H1 (cell line): Measurements from ENCODE around the gene TEK. TPM values are rescaled to one million over a fixed set of nuclear protein-coding genes. Genes with fewer than 3 reads are reported as not detected.

Source experiments
- CTCF ChIA-PET: fragments of 300-600 bp; sonication (Branson Sonifier 250); formaldehyde crosslinking; loops from one replicate; lab custom pipeline; 2021; ENCODE audit not compliant: partially characterized antibody; lab: Charles Lee
- POLR2A ChIA-PET: fragments of 300-600 bp; sonication (Branson Sonifier 250); formaldehyde crosslinking; loops from one replicate; lab custom pipeline; 2021; ENCODE audit warnings: inconsistent platforms; ENCODE audit not compliant: partially characterized antibody; lab: Charles Lee
- DNase-seq, 2 experiments: peaks; one replicate each; pipeline versions ENCODE4 v3.0.0 to v3.0.0-alpha.2; 2010 to 2022; ENCODE audit warnings: low spot score in 2 of 2, low read depth in 1 of 2, mixed read lengths in 1 of 2
- FAIRE-seq: peaks from 2 replicates; lab custom pipeline; 2011; peaks lifted over from hg19 to GRCh38; lab: Jason Lieb, UNC
- H2AFZ ChIP-seq: 2 replicates; pipeline ENCODE4 v1.8.1; 2012; ENCODE audit warnings: low read length, inconsistent platforms
- H2AK5ac ChIP-seq: 2 replicates; pipeline ENCODE4 v1.6.1; 2013; ENCODE audit warnings: low read depth, low read length
- H2BK120ac ChIP-seq: replicated peaks from 2 replicates; pipeline ENCODE3; 2013; ENCODE audit warnings: low read depth, low read length, inconsistent platforms
- H2BK12ac ChIP-seq: 2 replicates; pipeline ENCODE4 v1.6.1; 2013; ENCODE audit warnings: low read depth, low read length
- H2BK15ac ChIP-seq: 2 replicates; pipeline ENCODE4 v1.6.1; 2013; ENCODE audit warnings: low read length
- H2BK20ac ChIP-seq: 2 replicates; pipeline ENCODE4 v1.6.1; 2013; ENCODE audit warnings: low read length
- H2BK5ac ChIP-seq: 2 replicates; pipeline ENCODE4 v1.6.1; 2013; ENCODE audit warnings: low read depth, low read length
- H3K14ac ChIP-seq: 2 replicates; pipeline ENCODE4 v1.6.1; 2013; ENCODE audit warnings: inconsistent platforms; ENCODE audit not compliant: insufficient read length
- H3K18ac ChIP-seq: 2 replicates; pipeline ENCODE4 v1.6.1; 2013; ENCODE audit warnings: low read length; ENCODE audit errors: extremely low read depth
- H3K23ac ChIP-seq: 2 replicates; pipeline ENCODE4 v1.6.1; 2013; ENCODE audit warnings: inconsistent platforms; ENCODE audit not compliant: insufficient read length
- H3K23me2 ChIP-seq: 2 replicates; pipeline ENCODE4 v1.6.1; 2013; ENCODE audit warnings: low read depth, low read length
- H3K27ac ChIP-seq: 2 replicates; pipeline ENCODE4 v1.6.1; 2011; ENCODE audit warnings: low read depth, low read length, inconsistent platforms
- H3K27me3 ChIP-seq, 4 experiments: replicated peaks in 1 of 4; 1 replicate in 1 of 4; 2 replicates in 3 of 4; pipeline versions ENCODE4 v1.6.1 to v1.8.1; 2011 to 2013; ENCODE audit warnings: low read length in 3 of 4, mild to moderate bottlenecking in 3 of 4, inconsistent platforms in 2 of 4, mixed read lengths in 2 of 4, moderate library complexity in 1 of 4; ENCODE audit not compliant: control insufficient read depth in 3 of 4, insufficient read depth in 3 of 4; ENCODE audit errors: extremely low read depth in 1 of 4
- H3K36me3 ChIP-seq, 4 experiments: 2 replicates each; pipeline versions ENCODE4 v1.6.1 to v1.8.1; 2011 to 2013; ENCODE audit warnings: mild to moderate bottlenecking in 4 of 4, low read length in 3 of 4, moderate library complexity in 2 of 4, control low read depth in 1 of 4, inconsistent platforms in 1 of 4; ENCODE audit not compliant: insufficient read depth in 4 of 4, control insufficient read depth in 2 of 4
- H3K4ac ChIP-seq: replicated peaks from 2 replicates; pipeline ENCODE3; 2013; ENCODE audit warnings: low read length, low read depth, mixed read lengths, inconsistent platforms; ENCODE audit not compliant: insufficient read length
- H3K4me1 ChIP-seq, 4 experiments: replicated peaks in 1 of 4; 1 replicate in 1 of 4; 2 replicates in 3 of 4; pipeline versions ENCODE4 v1.6.1 to v1.8.1; 2011 to 2013; ENCODE audit warnings: low read length in 3 of 4, inconsistent platforms in 2 of 4, mixed read lengths in 1 of 4; ENCODE audit not compliant: insufficient read depth in 4 of 4, control insufficient read depth in 3 of 4
- H3K4me2 ChIP-seq, 2 experiments: 2 replicates each; pipeline versions ENCODE4 v1.6.1 to v1.8.1; 2011 to 2013; ENCODE audit warnings: low read depth in 2 of 2, low read length in 2 of 2, control low read depth in 1 of 2, inconsistent platforms in 1 of 2, mild to moderate bottlenecking in 1 of 2; ENCODE audit not compliant: insufficient read depth in 1 of 2
- H3K4me3 ChIP-seq, 4 experiments: fragments of 200-600, 300-600 bp in 1 of 4; sonication (generic), shearing (Covaris generic), sonication (Bioruptor Twin) in 1 of 4; 2 replicates each; pipeline versions ENCODE4 v1.5.1 to v1.8.1; 2011 to 2016; ENCODE audit warnings: low read length in 4 of 4, low read depth in 3 of 4, control low read depth in 2 of 4, inconsistent platforms in 2 of 4, mild to moderate bottlenecking in 2 of 4, mixed read lengths in 1 of 4, moderate library complexity in 1 of 4; ENCODE audit not compliant: insufficient read depth in 2 of 4; ENCODE audit errors: extremely low read depth in 1 of 4
- H3K56ac ChIP-seq: replicated peaks from 2 replicates; pipeline ENCODE3; 2013; ENCODE audit warnings: low read depth, mild to moderate bottlenecking, mixed read lengths, low read length, inconsistent platforms; ENCODE audit not compliant: insufficient read length
- H3K79me1 ChIP-seq: 2 replicates; pipeline ENCODE4 v1.6.1; 2013; ENCODE audit warnings: low read depth, low read length, control low read depth
- H3K79me2 ChIP-seq, 2 experiments: 2 replicates each; pipeline versions ENCODE4 v1.6.1 to v1.8.1; 2012 to 2013; ENCODE audit warnings: low read length in 2 of 2, mild to moderate bottlenecking in 2 of 2, inconsistent platforms in 1 of 2; ENCODE audit not compliant: insufficient read depth in 2 of 2, control insufficient read depth in 1 of 2
- H3K9ac ChIP-seq, 4 experiments: replicated peaks in 1 of 4; 1 replicate in 1 of 4; 2 replicates in 3 of 4; pipeline versions ENCODE4 v1.6.1 to v1.8.1; 2011 to 2013; ENCODE audit warnings: low read depth in 3 of 4, low read length in 3 of 4, control low read depth in 2 of 4, mild to moderate bottlenecking in 2 of 4, moderate library complexity in 2 of 4, inconsistent platforms in 1 of 4; ENCODE audit errors: extremely low read depth in 1 of 4
- H3K9me3 ChIP-seq, 2 experiments: 2 replicates each; pipeline versions ENCODE4 v1.6.1 to v1.8.1; 2012 to 2013; ENCODE audit warnings: mild to moderate bottlenecking in 2 of 2, moderate library complexity in 2 of 2, control low read depth in 1 of 2, inconsistent platforms in 1 of 2, low read depth in 1 of 2, low read length in 1 of 2, mixed read lengths in 1 of 2; ENCODE audit not compliant: insufficient read depth in 2 of 2
- H4K20me1 ChIP-seq, 2 experiments: replicated peaks in 1 of 2; 2 replicates each; pipeline versions ENCODE3 to v1.8.1; 2011 to 2013; ENCODE audit warnings: inconsistent platforms in 2 of 2, low read length in 2 of 2, mild to moderate bottlenecking in 1 of 2; ENCODE audit not compliant: insufficient read depth in 2 of 2, control insufficient read depth in 1 of 2
- H4K5ac ChIP-seq: 2 replicates; pipeline ENCODE4 v1.6.1; 2013; ENCODE audit warnings: low read length, low read depth, mixed read lengths, inconsistent platforms; ENCODE audit not compliant: insufficient read length
- H4K8ac ChIP-seq: 2 replicates; pipeline ENCODE4 v1.8.0; 2013; ENCODE audit warnings: mild to moderate bottlenecking, moderate library complexity, low read length, inconsistent platforms; ENCODE audit not compliant: insufficient read depth; ENCODE audit errors: extremely low read depth
- H4K91ac ChIP-seq: replicated peaks from 2 replicates; pipeline ENCODE3; 2013; ENCODE audit warnings: low read length, mixed read lengths, inconsistent platforms; ENCODE audit not compliant: insufficient read length
- GABPA ChIP-seq: IDR thresholded peaks from 2 replicates; pipeline ENCODE4 v1.6.1; 2011; ENCODE audit warnings: mild to moderate bottlenecking, low read length, moderate library complexity, borderline replicate concordance; ENCODE audit not compliant: insufficient read depth
- MAFK ChIP-seq: IDR thresholded peaks from 2 replicates; pipeline ENCODE4 v1.6.1; 2012; ENCODE audit warnings: low read depth, mild to moderate bottlenecking, improper control_type of control experiment, low read length
- RAD21 ChIP-seq, 2 experiments: IDR thresholded peaks in 1 of 2; conservative IDR thresholded peaks in 1 of 2; 2 replicates each; pipeline ENCODE4 v1.6.1; 2011; ENCODE audit warnings: low read depth in 2 of 2, low read length in 2 of 2, improper control_type of control experiment in 1 of 2, inconsistent platforms in 1 of 2, mild to moderate bottlenecking in 1 of 2, moderate library complexity in 1 of 2
- SIRT6 ChIP-seq: IDR thresholded peaks from one replicate; pipeline ENCODE4 v1.7.1; 2012; ENCODE audit warnings: low read length, inconsistent platforms
- TAF1 ChIP-seq: IDR thresholded peaks from 2 replicates; pipeline ENCODE4 v1.6.1; 2011; ENCODE audit warnings: mild to moderate bottlenecking, low read depth, low read length
- ZNF274 ChIP-seq: IDR thresholded peaks from 2 replicates; pipeline ENCODE4 v1.7.0; 2012; ENCODE audit warnings: low read length, borderline replicate concordance; ENCODE audit errors: extremely low read depth
- WGBS, 2 experiments: shearing (Covaris generic) in 1 of 2; methylation state at CpG; one replicate each; pipeline versions ENCODE4 v1.1.6 to v1.1.7; 2013 to 2015; ENCODE audit warnings: low lambda C conversion rate in 2 of 2, mixed read lengths in 2 of 2, inconsistent platforms in 1 of 2, low coverage in 1 of 2, missing lambda C conversion rate in 1 of 2; ENCODE audit not compliant: insufficient replicate concordance in 2 of 2, insufficient coverage in 1 of 2, insufficient read length in 1 of 2; ENCODE audit errors: extremely low coverage in 1 of 2, missing lambda C conversion rate in 1 of 2; 5-methylcytosine and 5-hydroxymethylcytosine counted together
- polyA plus RNA-seq, 7 experiments: library from polyadenylated mRNA; depleted of rRNA in 3 of 7; stranded (reverse) in 5 of 7; unstranded in 2 of 7; fragments of >200 nt in 5 of 7; fragments of 200-250 nt in 2 of 7; gene quantifications; 1 replicate in 5 of 7; 2 replicates in 1 of 7; 4 replicates in 1 of 7; pipeline versions ENCODE4 v1.2.1 to v1.2.3, GENCODE V29; 2011 to 2013; ENCODE audit warnings: missing spikeins in 2 of 7, mixed read lengths in 2 of 7
- total RNA-seq: library from RNA; stranded (reverse); fragmentation: NEBNext Ultra II Directional; extraction: Animal tissue kit (Norgen Biotek cat#: 25700); gene quantifications from 2 replicates; pipeline ENCODE4 v1.2.1, GENCODE V29; 2021
- TF ChIP-seq, protein P1 (sequence below): IDR thresholded peaks from 2 replicates; pipeline ENCODE4 v1.6.1; 2012; ENCODE audit warnings: inconsistent platforms

Gene TEK
- total and polyA plus RNA-seq, 2 of the 8 experiments (the other 6 are each of a cell fraction or from before 2014, with no cell fraction given): 11.0 to 35.8 TPM

GRCh38 chr9:27118916-27119315, 9.9 kb downstream of the TEK start:
- no peak overlapping the region for H4K8ac ChIP-seq
- H3K9me3 ChIP-seq: no peaks in the 10 kb centered on the region
- peaks cover 0 to 1% of the 10 kb centered on the region in 2 experiments for H4K20me1 ChIP-seq
- TF ChIP-seq SIRT6 (no peak), ZNF274 (no peak), RAD21 (IDR thresholded peaks at IDR 0.05 in 1 of 2, conservative IDR thresholded peaks at IDR 0.05 in 1 of 2; ENCODE audit: low read depth in 2 of 2, low read length in 2 of 2) (no peak), MAFK (no peak), GABPA (no peak), TAF1 (no peak)
- TF ChIP-seq, protein P1, sequence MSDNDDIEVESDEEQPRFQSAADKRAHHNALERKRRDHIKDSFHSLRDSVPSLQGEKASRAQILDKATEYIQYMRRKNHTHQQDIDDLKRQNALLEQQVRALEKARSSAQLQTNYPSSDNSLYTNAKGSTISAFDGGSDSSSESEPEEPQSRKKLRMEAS: no peak
- H3K79me2 ChIP-seq: peaks cover 0 to 8% of the 10 kb centered on the region in 2 experiments; a peak in 1 of 4 replicates
- H2BK15ac ChIP-seq: no peak overlapping the region
- H3K18ac ChIP-seq: no peak overlapping the region
- FAIRE-seq (no peak), DNase-seq (no peak)
- no peak overlapping the region for H3K4me3 ChIP-seq
- no peak overlapping the region for H3K23ac ChIP-seq
- WGBS, 2 experiments: 83% methylated on average over 6 of the region's 6 CpGs; no CpG with 5 or more reads in 1 of the 2 experiments
- no peak overlapping the region for H3K4me2 ChIP-seq
- H3K9ac ChIP-seq: no peak overlapping the region
- H3K4me1 ChIP-seq: peaks cover 0 to 9% (median 3%) of the 10 kb centered on the region in 4 experiments; a peak in 4 of 7 replicates
- H4K91ac ChIP-seq: no peak overlapping the region
- no peak overlapping the region for H2BK5ac ChIP-seq
- ChIA-PET POLR2A (no interaction called here), CTCF (interaction anchor here (1.0 kb wide), 1 partner anchor 10 kb away, joined by 3 read pairs; no protein-coding TSS in a partner anchor)
- no peak overlapping the region for H3K56ac ChIP-seq
- H2AK5ac ChIP-seq: no peak overlapping the region
- no peak overlapping the region for H3K27ac ChIP-seq
- no peak overlapping the region for H2BK12ac ChIP-seq
- no peak overlapping the region for H2AFZ ChIP-seq
- H2BK20ac ChIP-seq: no peak overlapping the region
- H4K5ac ChIP-seq: no peak overlapping the region
- H2BK120ac ChIP-seq: no peak overlapping the region
- H3K14ac ChIP-seq: no peak overlapping the region
- H3K23me2 ChIP-seq: no peaks in the 10 kb centered on the region; the same call in 1 of the 2 replicates
- H3K79me1 ChIP-seq: 0 out of 2 replicates have a peak, but pooled peaks cover 2% of the 10 kb centered on the region
- no peaks in the 10 kb centered on the region; a peak in 1 of 8 replicates for H3K36me3 ChIP-seq
- no peaks in the 10 kb centered on the region for H3K27me3 ChIP-seq
- no peak overlapping the region for H3K4ac ChIP-seq
